Stimulated activated CD8-positive, alpha-beta memory T cell treated with anti-CD3 and anti-CD28 coated beads, Interleukin-15, amount 100 ng/mL, for 24 hours (primary cell): ENCODE data around the gene FAF1.
"Not testable (repeated sequence)": the region's sequence is repeated elsewhere in the genome, so short reads cannot be mapped to it uniquely, and the experiment has no call there.

ENCODE experiments used
- DNase-seq: peaks from one replicate; pipeline ENCODE4 v3.0.0-alpha.2; 2020; ENCODE audit warnings: low read depth

FAF1 gene

DNA sequence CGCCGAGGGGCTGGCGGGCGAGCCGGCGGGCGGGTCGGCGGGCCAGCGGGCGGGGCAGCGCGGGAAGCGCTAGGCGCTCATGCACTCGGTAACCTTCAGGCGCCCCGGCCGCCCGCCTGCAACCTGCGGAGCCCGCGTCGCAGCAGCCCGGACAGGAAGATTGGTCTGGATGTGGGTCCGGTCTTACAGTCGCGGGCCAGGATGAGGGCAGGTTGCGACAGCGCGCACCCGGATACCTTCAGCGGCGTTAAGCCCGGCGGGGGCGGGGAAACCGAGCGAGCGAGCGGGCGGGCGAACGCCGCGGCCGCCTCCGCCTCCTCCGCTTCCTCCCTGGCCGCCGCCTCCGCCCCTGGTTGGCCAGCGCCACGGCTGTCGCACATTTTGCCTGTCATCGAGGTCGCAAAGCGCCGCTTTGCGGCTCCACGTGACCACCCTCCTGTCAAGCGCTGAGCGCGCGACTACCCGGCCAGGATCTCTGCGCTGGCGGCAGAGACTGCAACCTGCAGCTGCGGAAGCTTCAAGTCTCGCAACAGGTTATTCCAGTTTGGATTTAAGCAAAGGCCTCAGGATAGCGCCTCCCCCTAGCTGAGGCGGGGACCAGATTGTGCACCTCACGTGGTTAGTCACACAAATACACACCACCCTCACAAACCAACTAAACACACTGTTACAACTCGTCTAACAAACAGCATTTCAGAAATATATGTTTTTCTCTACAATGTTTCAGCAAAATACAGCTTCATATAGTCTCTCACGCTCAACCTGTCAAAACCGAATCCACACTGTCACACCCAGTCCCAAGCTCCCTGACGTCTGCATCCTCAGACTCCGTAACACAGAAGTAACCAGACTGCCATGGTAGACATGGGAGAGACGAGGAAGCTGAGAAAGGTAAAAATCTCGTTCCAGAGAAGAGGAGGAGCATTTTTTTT lies at the start of gene FAF1:
TSS of gene FAF1 (minus strand) at position 355 of the 932 bp plus-strand sequence. CDS start 456 bp downstream, outside the sequence.
- peak; percentile 93 for DNase-seq

DNA sequence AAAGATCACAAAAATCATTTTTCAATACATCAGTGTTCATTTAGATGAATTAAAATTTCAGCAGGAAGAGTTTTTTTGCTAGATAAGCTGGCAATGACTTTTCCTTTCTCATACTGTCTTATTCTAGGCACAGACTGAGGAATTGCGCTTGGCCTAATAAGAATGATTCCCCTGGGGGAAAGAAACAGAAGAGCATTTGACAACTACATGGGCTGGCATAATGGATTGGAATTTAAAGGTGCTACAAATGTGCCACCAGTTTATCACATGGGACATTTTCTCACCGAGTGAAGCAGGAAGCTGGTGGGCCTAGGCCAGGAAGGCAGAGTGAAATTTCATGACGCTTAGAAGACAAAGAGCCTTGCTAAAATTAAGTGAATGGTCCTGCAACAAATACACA lies 49.3 kb upstream of the FAF1 start:
- no peak for DNase-seq

- not testable (repeated sequence) for DNase-seq
Observed at GRCh38 chr1:51005549-51005948, 45.5 kb upstream of the FAF1 start.

DNA sequence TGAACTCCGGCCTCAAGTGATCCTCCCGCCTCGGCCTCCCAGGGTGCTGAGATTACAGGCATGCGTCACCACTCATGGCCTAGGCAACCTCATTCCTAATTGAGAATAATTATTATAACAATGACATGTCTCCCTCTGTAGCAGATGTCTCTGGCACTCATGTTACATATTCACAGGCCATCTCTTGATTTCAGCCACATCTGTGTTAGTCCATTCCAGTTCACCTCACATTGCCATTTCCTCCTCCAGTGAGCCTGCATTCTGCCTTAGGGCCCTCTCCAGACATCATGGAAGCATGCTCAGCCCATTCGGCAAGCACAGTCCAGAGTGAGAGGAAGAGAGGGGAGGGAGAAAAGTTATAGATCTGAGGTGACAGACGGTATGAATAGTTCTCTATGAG lies 42.4 kb upstream of the FAF1 start:
- no peak for DNase-seq

DNA sequence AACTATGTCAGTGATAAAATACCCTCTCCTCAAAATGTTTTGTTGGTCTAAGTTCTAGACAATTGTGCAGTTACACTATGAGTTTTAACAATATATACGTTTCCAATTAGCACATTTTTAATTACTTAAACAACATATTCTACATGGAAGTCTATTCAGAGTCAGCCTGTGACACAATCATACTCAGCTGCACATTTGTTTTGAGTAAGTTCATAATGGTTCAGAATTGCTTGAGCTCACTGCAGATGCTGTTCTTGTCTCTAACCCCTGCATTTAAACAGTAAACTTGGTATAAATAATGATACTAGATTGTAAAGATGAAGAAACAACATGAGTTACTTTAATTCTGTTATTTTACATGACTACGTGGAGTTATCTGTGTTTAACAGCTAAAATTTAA lies 40.6 kb upstream of the FAF1 start:
- no peak for DNase-seq

DNA sequence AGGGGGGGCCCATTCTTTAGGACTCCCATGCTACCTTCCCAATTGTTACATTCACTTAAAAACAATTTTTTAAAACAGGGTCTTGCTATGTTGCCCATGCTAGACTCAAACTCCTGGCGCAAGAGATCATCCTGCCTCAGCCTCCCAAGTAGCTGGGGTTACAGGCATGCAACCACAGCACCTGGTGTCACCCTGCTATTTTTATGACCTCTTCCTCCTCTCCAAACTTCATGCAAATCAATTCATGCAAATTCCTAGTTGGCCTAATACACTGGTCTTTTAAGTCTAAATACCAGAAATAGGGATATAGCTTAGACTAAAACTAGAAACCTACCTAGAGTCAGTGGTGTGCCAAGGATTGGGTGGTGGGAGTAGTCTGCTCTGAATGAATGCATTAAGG lies 40.1 kb upstream of the FAF1 start:
- DNase-seq, result no peak

- DNase-seq, result not testable (repeated sequence)
Observed at GRCh38 chr1:50999375-50999774, 39.3 kb upstream of the FAF1 start.

DNA sequence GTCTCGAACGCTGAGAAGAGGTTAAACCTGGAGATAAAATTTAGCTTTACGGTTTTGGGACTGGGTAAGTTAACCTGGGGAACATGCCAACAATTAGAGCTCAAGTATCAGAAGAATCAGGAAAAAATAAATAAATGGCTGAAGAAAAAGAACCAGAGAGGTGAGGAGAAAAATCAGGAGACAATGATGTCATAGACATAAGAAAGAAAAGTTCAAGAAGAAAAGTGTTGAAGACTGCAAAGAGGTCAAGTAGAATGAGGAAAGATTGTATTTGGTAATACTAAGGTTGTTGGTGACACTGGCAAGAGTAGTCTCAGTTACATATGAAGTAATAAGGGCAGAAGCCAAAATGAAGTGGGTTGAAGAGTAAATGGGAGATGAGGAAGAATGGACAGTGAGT lies 36.0 kb upstream of the FAF1 start:
- no peak for DNase-seq

- DNase-seq, result no peak
Observed at GRCh38 chr1:50995651-50996050, 35.6 kb upstream of the FAF1 start.

DNA sequence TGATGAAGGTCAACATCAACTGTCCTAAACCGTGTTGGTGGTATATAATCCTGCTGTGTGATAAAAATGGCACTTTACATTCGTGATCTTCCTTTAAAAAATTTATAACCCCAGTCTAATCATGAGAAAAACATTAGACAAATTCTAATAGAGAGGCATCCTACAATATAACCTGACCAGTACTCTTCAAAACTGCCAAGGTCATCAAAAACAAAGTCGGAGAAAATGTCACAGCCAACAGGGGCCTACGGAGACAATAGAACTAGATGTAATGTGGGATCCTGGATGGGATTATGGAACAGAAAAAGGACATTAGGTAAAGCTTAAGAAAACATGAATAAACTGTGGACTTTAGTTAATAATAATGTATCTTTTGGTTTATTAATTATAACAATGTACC lies 34.9 kb upstream of the FAF1 start:
- no peak for DNase-seq

- no peak for DNase-seq
Observed at GRCh38 chr1:50993645-50994044, 33.6 kb upstream of the FAF1 start.

- DNase-seq, result no peak
Observed at GRCh38 chr1:50992532-50993318, 32.7 kb upstream of the FAF1 start.

DNA sequence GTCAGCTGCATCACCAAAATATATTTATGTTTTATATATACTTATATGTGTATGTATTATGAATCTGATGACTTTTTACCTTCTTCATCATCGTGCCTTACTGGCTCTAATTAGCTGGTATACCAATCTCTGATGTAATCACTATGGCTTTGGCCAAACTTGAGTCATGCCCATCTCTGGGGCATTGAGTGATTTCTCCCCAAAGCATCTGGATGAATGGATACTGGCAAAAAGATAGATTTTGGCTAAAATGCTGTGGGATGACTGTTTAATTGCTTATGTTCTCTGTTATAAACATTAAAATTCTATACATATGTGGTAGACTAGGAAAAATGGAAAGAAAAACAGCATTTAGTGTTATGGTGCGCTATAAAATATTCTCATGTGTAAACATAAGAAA lies 29.6 kb upstream of the FAF1 start:
- DNase-seq, result no peak

- DNase-seq, result no peak
Observed at GRCh38 chr1:50986653-50987052, 26.6 kb upstream of the FAF1 start.

DNA sequence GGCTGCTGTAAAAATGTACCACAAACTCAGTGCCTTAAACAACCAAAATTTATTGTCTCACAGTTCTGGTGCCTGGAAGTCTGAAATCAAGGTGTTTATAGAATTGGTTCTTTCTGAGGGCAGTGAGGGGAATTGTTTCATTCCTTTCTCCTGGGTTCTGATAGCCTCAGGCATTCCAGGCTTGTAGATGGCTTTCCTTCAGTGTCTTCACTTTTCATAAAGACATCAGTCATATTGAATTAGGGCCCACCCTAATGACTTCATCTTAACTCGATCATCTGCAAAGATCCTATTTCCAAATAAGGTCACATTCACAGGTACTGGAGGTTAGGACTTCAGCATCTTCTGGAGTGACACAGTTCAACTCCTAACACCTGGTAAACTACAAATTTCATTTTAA lies 25.0 kb upstream of the FAF1 start:
- no peak for DNase-seq

DNA sequence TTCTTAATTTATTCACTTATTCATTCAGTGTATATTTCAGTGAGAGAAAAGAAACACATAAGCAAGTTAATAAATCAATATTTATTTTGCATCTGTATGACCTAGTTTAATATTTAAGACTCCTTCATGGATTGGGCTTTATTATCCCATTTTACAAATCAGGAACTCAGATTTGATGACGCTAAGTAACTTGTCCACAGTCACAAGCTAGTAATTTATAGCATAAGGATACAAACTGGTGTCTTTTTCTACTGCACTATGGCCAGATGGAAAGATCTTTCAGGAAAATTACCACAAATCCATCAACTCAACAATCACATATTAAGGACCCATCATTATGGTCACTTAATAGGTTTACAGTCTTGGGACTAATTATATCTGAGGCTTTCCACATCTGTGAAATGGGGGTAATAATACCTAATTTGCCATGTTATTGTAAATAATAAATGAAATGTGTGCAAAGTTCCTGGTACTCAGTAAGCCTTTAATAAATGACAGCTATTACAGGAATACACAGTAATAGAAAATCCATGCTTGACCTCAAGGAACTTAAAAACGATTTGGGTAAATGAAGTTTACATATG lies 23.2 kb upstream of the FAF1 start:
- no peak for DNase-seq

DNA sequence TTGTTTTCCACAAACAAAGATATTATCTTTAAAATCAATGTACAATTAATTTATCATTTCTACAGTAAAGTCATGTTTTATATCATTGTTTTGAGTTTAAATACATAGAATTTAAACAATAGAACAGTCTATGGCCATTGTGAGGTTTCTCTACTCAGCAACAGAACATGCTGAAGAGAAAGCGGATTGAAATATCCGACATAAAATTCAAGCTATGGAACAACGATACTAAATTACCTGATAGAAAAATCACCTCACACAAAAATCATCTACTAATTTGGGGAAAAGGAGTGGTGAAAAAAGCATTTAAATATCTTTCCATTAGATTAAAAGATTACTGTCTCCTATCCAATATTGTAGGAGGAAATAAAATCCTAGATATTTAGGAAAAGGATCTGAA lies 22.5 kb upstream of the FAF1 start:
- no peak for DNase-seq

- DNase-seq, result no peak
Observed at GRCh38 chr1:50981741-50982140, 21.7 kb upstream of the FAF1 start.

GRCh38 chr1:50980505-50980904 lies 20.4 kb upstream of the FAF1 start:
- no peak for DNase-seq

DNA sequence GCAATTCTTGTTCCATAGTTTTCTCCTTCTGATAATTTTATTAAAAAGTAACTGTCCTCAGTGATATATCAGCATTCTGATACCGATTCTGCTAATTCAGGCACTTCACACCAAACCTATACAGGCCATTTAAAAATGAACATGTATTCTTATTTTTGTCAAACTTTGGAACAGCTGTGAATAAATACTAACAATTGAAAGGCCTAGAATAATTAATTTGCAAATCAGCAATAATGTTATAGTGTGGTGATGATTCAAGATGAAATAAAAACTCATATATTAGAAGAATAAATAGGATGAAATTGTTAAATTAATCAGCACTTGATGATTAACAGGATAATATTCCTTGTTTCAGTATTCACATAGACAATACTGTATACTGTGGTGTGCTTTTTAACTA lies 19.9 kb upstream of the FAF1 start:
- no peak for DNase-seq

DNA sequence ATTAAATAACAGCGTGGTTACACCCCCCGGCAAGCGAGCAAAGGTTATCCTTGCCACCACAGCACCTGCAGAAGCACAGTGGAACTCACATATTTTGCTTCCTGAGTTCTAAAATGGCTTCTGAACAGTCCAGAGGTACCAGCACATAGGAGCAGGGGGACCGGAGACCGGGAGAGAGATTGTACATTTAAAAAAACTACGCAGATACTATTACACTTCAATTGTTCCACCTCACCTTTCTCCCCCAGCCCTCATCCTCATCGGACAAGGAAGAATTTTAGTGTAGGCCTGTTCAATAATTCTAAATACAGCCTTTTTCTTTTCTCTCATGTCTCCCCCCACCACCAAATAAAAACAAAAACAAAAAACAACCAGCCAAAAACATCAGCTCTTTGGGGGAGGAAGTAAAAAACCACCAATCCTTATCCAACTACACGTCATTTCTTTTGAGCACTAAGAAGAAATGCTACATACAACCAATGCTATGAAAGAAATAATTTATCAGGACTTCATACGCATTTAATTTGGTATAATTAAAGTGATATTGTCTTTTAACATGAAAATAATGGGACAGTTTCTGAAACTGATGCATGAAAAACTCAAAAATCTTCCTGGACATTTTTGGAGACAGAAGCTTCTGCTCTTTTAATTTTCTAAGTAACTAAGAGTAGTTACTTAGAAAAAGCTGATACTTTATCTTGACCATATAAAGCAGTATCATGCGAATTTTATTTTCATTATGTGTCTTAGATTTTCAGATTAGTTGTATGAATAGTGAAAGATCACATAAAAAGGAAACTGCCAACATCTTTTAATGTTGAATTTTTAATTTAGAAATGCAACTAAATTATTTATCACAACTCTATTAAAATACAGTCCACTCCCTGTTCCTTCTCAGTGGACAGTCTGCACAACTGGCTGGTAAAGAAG lies 19.1 kb upstream of the FAF1 start:
- DNase-seq, result no peak
